ENCODE measurements around the gene GABRB2.

- TF ChIP-seq SUZ12 (IDR thresholded peaks at IDR 0.05) (no peak), HDGF (IDR thresholded peaks at IDR 0.05; ENCODE audit: borderline replicate concordance) (no peak), ELF4 (IDR thresholded peaks at IDR 0.05) (no peak), NFRKB (IDR thresholded peaks at IDR 0.05) (no peak), LEF1 (IDR thresholded peaks at IDR 0.05; ENCODE audit: borderline replicate concordance) (no peak), TARDBP (IDR thresholded peaks at IDR 0.05) (no peak), SP1 (IDR thresholded peaks at IDR 0.05) (no peak)
Measured at GRCh38 chr5:161467703-161468102, 78.8 kb downstream of the GABRB2 start.
